Activated CD8-positive, alpha-beta T cell treated with anti-CD3 and anti-CD28 coated beads for 36 hours (primary cell): ENCODE results near the gene ST6GALNAC3. TPM values are rescaled to one million over a fixed set of nuclear protein-coding genes. Genes with fewer than 3 reads are reported as not detected.

ENCODE experiments used
- ATAC-seq: fragments of 200-7000 bp; cut with Tn5 transposase; one replicate; pipeline ENCODE4 v1.10.0; 2021; ENCODE audit warnings: mild to moderate bottlenecking, moderate library complexity
- CTCF ChIA-PET: fragments of 350-600 bp; sonication (Branson Sonifier 250); formaldehyde crosslinking; loops from one replicate; lab custom pipeline; 2021; ENCODE audit warnings: antibody characterized with exemption; lab: Charles Lee
- POLR2A ChIA-PET: fragments of 350-600 bp; sonication (Branson Sonifier 250); formaldehyde crosslinking; loops from one replicate; lab custom pipeline; 2021; ENCODE audit warnings: antibody characterized with exemption; lab: Charles Lee
- DNase-seq: peaks from one replicate; pipeline ENCODE4 v3.0.0-alpha.2; 2020
- H3K27ac Mint-ChIP-seq: one replicate; pipeline ENCODE4 v1.8.0; 2021; ENCODE audit warnings: mild to moderate bottlenecking, mixed read lengths
- H3K27me3 Mint-ChIP-seq: one replicate; pipeline ENCODE4 v1.8.0; 2021; ENCODE audit warnings: mixed read lengths
- H3K36me3 Mint-ChIP-seq: one replicate; pipeline ENCODE4 v1.8.0; 2021; ENCODE audit warnings: low read depth, mixed read lengths
- H3K4me1 Mint-ChIP-seq: one replicate; pipeline ENCODE4 v1.8.0; 2021; ENCODE audit warnings: low read depth, mixed read lengths
- H3K4me3 Mint-ChIP-seq: one replicate; pipeline ENCODE4 v1.8.0; 2021; ENCODE audit warnings: mild to moderate bottlenecking, moderate library complexity, mixed read lengths
- H3K9me3 Mint-ChIP-seq: one replicate; pipeline ENCODE4 v1.8.0; 2021; ENCODE audit warnings: mixed read lengths
- intact Hi-C: fragments of 100-400 bp; cut with micrococcal nuclease; formaldehyde crosslinking; loops from one replicate; pipeline ENCODE4 v1.10.0; 2022
- total RNA-seq, 2 experiments: library from RNA; stranded (reverse); gene quantifications; one replicate each; pipeline ENCODE4 v1.2.3, GENCODE V29; 2021
- TF ChIP-seq, protein P1 (sequence below): fragments of 200-600 bp; IDR thresholded peaks from one replicate; pipeline ENCODE4 v1.8.0; 2022; ENCODE audit warnings: antibody characterized with exemption, mild to moderate bottlenecking

ST6GALNAC3 gene
- total RNA-seq, 2 experiments from 2014 or later = 2.7 to 2.9 TPM

GRCh38 chr1:76225526-76225925 lies 151.0 kb downstream of the ST6GALNAC3 start:
- intact Hi-C loops = no loop called here
- POLR2A ChIA-PET = no interaction called here
- ATAC-seq (no peak), DNase-seq (no peak)
- Mint-ChIP-seq H3K9me3 (no peaks in the 10 kb centered on the region), H3K27me3 (no peaks in the 10 kb centered on the region), H3K4me1 (peaks cover 21% of the 10 kb centered on the region), H3K36me3 (no peaks in the 10 kb centered on the region), H3K4me3 (no peak overlapping the region), H3K27ac (no peak overlapping the region)
- CTCF ChIA-PET = interaction anchor here (1.1 kb wide), 1 partner anchor 9 kb away, joined by 3 read pairs; no protein-coding TSS in a partner anchor
- TF ChIP-seq, protein P1, sequence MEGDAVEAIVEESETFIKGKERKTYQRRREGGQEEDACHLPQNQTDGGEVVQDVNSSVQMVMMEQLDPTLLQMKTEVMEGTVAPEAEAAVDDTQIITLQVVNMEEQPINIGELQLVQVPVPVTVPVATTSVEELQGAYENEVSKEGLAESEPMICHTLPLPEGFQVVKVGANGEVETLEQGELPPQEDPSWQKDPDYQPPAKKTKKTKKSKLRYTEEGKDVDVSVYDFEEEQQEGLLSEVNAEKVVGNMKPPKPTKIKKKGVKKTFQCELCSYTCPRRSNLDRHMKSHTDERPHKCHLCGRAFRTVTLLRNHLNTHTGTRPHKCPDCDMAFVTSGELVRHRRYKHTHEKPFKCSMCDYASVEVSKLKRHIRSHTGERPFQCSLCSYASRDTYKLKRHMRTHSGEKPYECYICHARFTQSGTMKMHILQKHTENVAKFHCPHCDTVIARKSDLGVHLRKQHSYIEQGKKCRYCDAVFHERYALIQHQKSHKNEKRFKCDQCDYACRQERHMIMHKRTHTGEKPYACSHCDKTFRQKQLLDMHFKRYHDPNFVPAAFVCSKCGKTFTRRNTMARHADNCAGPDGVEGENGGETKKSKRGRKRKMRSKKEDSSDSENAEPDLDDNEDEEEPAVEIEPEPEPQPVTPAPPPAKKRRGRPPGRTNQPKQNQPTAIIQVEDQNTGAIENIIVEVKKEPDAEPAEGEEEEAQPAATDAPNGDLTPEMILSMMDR = no peak

GRCh38 chr1:76227621-76228020 lies 153.1 kb downstream of the ST6GALNAC3 start:
- TF ChIP-seq, protein P1 = no peak
- ChIA-PET CTCF (interaction anchor here (0.9 kb wide), 1 partner anchor 104 kb away, joined by 3 read pairs; no protein-coding TSS in a partner anchor), POLR2A (interaction anchor here (0.6 kb wide), 1 partner anchor 52 kb away, joined by 3 read pairs; no protein-coding TSS in a partner anchor)
- DNase-seq (no peak), ATAC-seq (no peak)
- Mint-ChIP-seq H3K4me1 (peaks cover 21% of the 10 kb centered on the region), H3K4me3 (no peak overlapping the region), H3K27ac (no peak overlapping the region), H3K36me3 (no peaks in the 10 kb centered on the region), H3K9me3 (no peaks in the 10 kb centered on the region), H3K27me3 (no peaks in the 10 kb centered on the region)
- intact Hi-C loops = no loop called here

- Mint-ChIP-seq H3K9me3 (no peaks in the 10 kb centered on the region), H3K4me3 (no peak overlapping the region), H3K27me3 (no peaks in the 10 kb centered on the region), H3K4me1 (peaks cover 21% of the 10 kb centered on the region), H3K36me3 (no peaks in the 10 kb centered on the region), H3K27ac (no peak overlapping the region)
- intact Hi-C loops = no loop called here
- no peak for DNase-seq
- ATAC-seq = no peak
- ChIA-PET POLR2A (no interaction called here), CTCF (interaction anchor here (0.8 kb wide), 1 partner anchor 44 kb away, joined by 3 read pairs; no protein-coding TSS in a partner anchor)
- TF ChIP-seq, protein P1 = no peak
These were observed 154.9 kb downstream of the ST6GALNAC3 start for GRCh38 chr1:76229279-76230005.

- ATAC-seq (no peak), DNase-seq (no peak)
- POLR2A ChIA-PET = no interaction called here
- peaks cover 21% of the 10 kb centered on the region for H3K4me1 Mint-ChIP-seq
- H3K4me3 Mint-ChIP-seq = no peak overlapping the region
- H3K27ac Mint-ChIP-seq = no peak overlapping the region
- no peaks in the 10 kb centered on the region for H3K27me3 Mint-ChIP-seq
- no peaks in the 10 kb centered on the region for H3K9me3 Mint-ChIP-seq
- TF ChIP-seq, protein P1 = no peak
- CTCF ChIA-PET = no interaction called here
- intact Hi-C loops = no loop called here
- no peaks in the 10 kb centered on the region for H3K36me3 Mint-ChIP-seq
These were observed 156.3 kb downstream of the ST6GALNAC3 start for GRCh38 chr1:76230842-76231281.

DNA sequence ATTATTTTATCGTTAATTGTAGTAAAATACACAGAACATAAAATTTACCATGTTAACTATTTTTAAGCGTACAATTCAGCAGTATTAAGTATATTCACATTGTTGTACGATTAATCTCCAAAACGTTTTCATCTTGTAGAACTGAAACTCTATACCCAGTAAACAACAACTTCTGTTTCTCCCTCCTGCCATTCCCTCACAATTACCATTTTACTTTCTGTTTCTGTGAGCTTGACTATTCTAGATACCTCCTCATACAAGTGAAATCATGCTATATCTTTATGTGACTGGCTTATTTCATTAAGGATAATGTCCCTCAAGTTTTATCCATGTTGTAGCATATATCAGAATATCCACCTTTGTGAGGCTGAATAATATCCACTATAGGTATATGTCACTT lies 156.8 kb downstream of the ST6GALNAC3 start:
- TF ChIP-seq, protein P1 = no peak
- no peaks in the 10 kb centered on the region for H3K36me3 Mint-ChIP-seq

More for the DNA sequence above, 156.8 kb downstream of the ST6GALNAC3 start:
- ChIA-PET POLR2A (no interaction called here), CTCF (no interaction called here)
- no peak for DNase-seq
- no peak for ATAC-seq
- intact Hi-C loops = no loop called here
- peaks cover 21% of the 10 kb centered on the region for H3K4me1 Mint-ChIP-seq
- no peaks in the 10 kb centered on the region for H3K27me3 Mint-ChIP-seq
- no peak overlapping the region for H3K4me3 Mint-ChIP-seq
- H3K9me3 Mint-ChIP-seq = no peaks in the 10 kb centered on the region
- H3K27ac Mint-ChIP-seq = no peak overlapping the region
